H1 (cell line): ENCODE results near the gene PNRC2. TPM values are rescaled to one million over a fixed set of nuclear protein-coding genes. Genes with fewer than 3 reads are reported as not detected.

ENCODE experiments used
- CTCF ChIA-PET: fragments of 300-600 bp; sonication (Branson Sonifier 250); formaldehyde crosslinking; loops from one replicate; lab custom pipeline; 2021; ENCODE audit not compliant: partially characterized antibody; lab: Charles Lee
- POLR2A ChIA-PET: fragments of 300-600 bp; sonication (Branson Sonifier 250); formaldehyde crosslinking; loops from one replicate; lab custom pipeline; 2021; ENCODE audit warnings: inconsistent platforms; ENCODE audit not compliant: partially characterized antibody; lab: Charles Lee
- DNase-seq, 2 experiments: peaks; one replicate each; pipeline versions ENCODE4 v3.0.0 to v3.0.0-alpha.2; 2010 to 2022; ENCODE audit warnings: low spot score in 2 of 2, low read depth in 1 of 2, mixed read lengths in 1 of 2
- FAIRE-seq: peaks from 2 replicates; lab custom pipeline; 2011; peaks lifted over from hg19 to GRCh38; lab: Jason Lieb, UNC
- H2AFZ ChIP-seq: 2 replicates; pipeline ENCODE4 v1.8.1; 2012; ENCODE audit warnings: low read length, inconsistent platforms
- H2AK5ac ChIP-seq: 2 replicates; pipeline ENCODE4 v1.6.1; 2013; ENCODE audit warnings: low read depth, low read length
- H2BK120ac ChIP-seq: replicated peaks from 2 replicates; pipeline ENCODE3; 2013; ENCODE audit warnings: low read depth, low read length, inconsistent platforms
- H2BK12ac ChIP-seq: 2 replicates; pipeline ENCODE4 v1.6.1; 2013; ENCODE audit warnings: low read depth, low read length
- H2BK15ac ChIP-seq: 2 replicates; pipeline ENCODE4 v1.6.1; 2013; ENCODE audit warnings: low read length
- H2BK20ac ChIP-seq: 2 replicates; pipeline ENCODE4 v1.6.1; 2013; ENCODE audit warnings: low read length
- H2BK5ac ChIP-seq: 2 replicates; pipeline ENCODE4 v1.6.1; 2013; ENCODE audit warnings: low read depth, low read length
- H3K14ac ChIP-seq: 2 replicates; pipeline ENCODE4 v1.6.1; 2013; ENCODE audit warnings: inconsistent platforms; ENCODE audit not compliant: insufficient read length
- H3K18ac ChIP-seq: 2 replicates; pipeline ENCODE4 v1.6.1; 2013; ENCODE audit warnings: low read length; ENCODE audit errors: extremely low read depth
- H3K23ac ChIP-seq: 2 replicates; pipeline ENCODE4 v1.6.1; 2013; ENCODE audit warnings: inconsistent platforms; ENCODE audit not compliant: insufficient read length
- H3K23me2 ChIP-seq: 2 replicates; pipeline ENCODE4 v1.6.1; 2013; ENCODE audit warnings: low read depth, low read length
- H3K27ac ChIP-seq: 2 replicates; pipeline ENCODE4 v1.6.1; 2011; ENCODE audit warnings: low read depth, low read length, inconsistent platforms
- H3K27me3 ChIP-seq, 4 experiments: replicated peaks in 1 of 4; 1 replicate in 1 of 4; 2 replicates in 3 of 4; pipeline versions ENCODE4 v1.6.1 to v1.8.1; 2011 to 2013; ENCODE audit warnings: low read length in 3 of 4, mild to moderate bottlenecking in 3 of 4, inconsistent platforms in 2 of 4, mixed read lengths in 2 of 4, moderate library complexity in 1 of 4; ENCODE audit not compliant: control insufficient read depth in 3 of 4, insufficient read depth in 3 of 4; ENCODE audit errors: extremely low read depth in 1 of 4
- H3K36me3 ChIP-seq, 4 experiments: 2 replicates each; pipeline versions ENCODE4 v1.6.1 to v1.8.1; 2011 to 2013; ENCODE audit warnings: mild to moderate bottlenecking in 4 of 4, low read length in 3 of 4, moderate library complexity in 2 of 4, control low read depth in 1 of 4, inconsistent platforms in 1 of 4; ENCODE audit not compliant: insufficient read depth in 4 of 4, control insufficient read depth in 2 of 4
- H3K4ac ChIP-seq: replicated peaks from 2 replicates; pipeline ENCODE3; 2013; ENCODE audit warnings: low read length, low read depth, mixed read lengths, inconsistent platforms; ENCODE audit not compliant: insufficient read length
- H3K4me1 ChIP-seq, 4 experiments: replicated peaks in 1 of 4; 1 replicate in 1 of 4; 2 replicates in 3 of 4; pipeline versions ENCODE4 v1.6.1 to v1.8.1; 2011 to 2013; ENCODE audit warnings: low read length in 3 of 4, inconsistent platforms in 2 of 4, mixed read lengths in 1 of 4; ENCODE audit not compliant: insufficient read depth in 4 of 4, control insufficient read depth in 3 of 4
- H3K4me2 ChIP-seq, 2 experiments: 2 replicates each; pipeline versions ENCODE4 v1.6.1 to v1.8.1; 2011 to 2013; ENCODE audit warnings: low read depth in 2 of 2, low read length in 2 of 2, control low read depth in 1 of 2, inconsistent platforms in 1 of 2, mild to moderate bottlenecking in 1 of 2; ENCODE audit not compliant: insufficient read depth in 1 of 2
- H3K4me3 ChIP-seq, 4 experiments: fragments of 200-600, 300-600 bp in 1 of 4; sonication (generic), shearing (Covaris generic), sonication (Bioruptor Twin) in 1 of 4; 2 replicates each; pipeline versions ENCODE4 v1.5.1 to v1.8.1; 2011 to 2016; ENCODE audit warnings: low read length in 4 of 4, low read depth in 3 of 4, control low read depth in 2 of 4, inconsistent platforms in 2 of 4, mild to moderate bottlenecking in 2 of 4, mixed read lengths in 1 of 4, moderate library complexity in 1 of 4; ENCODE audit not compliant: insufficient read depth in 2 of 4; ENCODE audit errors: extremely low read depth in 1 of 4
- H3K56ac ChIP-seq: replicated peaks from 2 replicates; pipeline ENCODE3; 2013; ENCODE audit warnings: low read depth, mild to moderate bottlenecking, mixed read lengths, low read length, inconsistent platforms; ENCODE audit not compliant: insufficient read length
- H3K79me1 ChIP-seq: 2 replicates; pipeline ENCODE4 v1.6.1; 2013; ENCODE audit warnings: low read depth, low read length, control low read depth
- H3K79me2 ChIP-seq, 2 experiments: 2 replicates each; pipeline versions ENCODE4 v1.6.1 to v1.8.1; 2012 to 2013; ENCODE audit warnings: low read length in 2 of 2, mild to moderate bottlenecking in 2 of 2, inconsistent platforms in 1 of 2; ENCODE audit not compliant: insufficient read depth in 2 of 2, control insufficient read depth in 1 of 2
- H3K9ac ChIP-seq, 4 experiments: replicated peaks in 1 of 4; 1 replicate in 1 of 4; 2 replicates in 3 of 4; pipeline versions ENCODE4 v1.6.1 to v1.8.1; 2011 to 2013; ENCODE audit warnings: low read depth in 3 of 4, low read length in 3 of 4, control low read depth in 2 of 4, mild to moderate bottlenecking in 2 of 4, moderate library complexity in 2 of 4, inconsistent platforms in 1 of 4; ENCODE audit errors: extremely low read depth in 1 of 4
- H3K9me3 ChIP-seq, 2 experiments: 2 replicates each; pipeline versions ENCODE4 v1.6.1 to v1.8.1; 2012 to 2013; ENCODE audit warnings: mild to moderate bottlenecking in 2 of 2, moderate library complexity in 2 of 2, control low read depth in 1 of 2, inconsistent platforms in 1 of 2, low read depth in 1 of 2, low read length in 1 of 2, mixed read lengths in 1 of 2; ENCODE audit not compliant: insufficient read depth in 2 of 2
- H4K20me1 ChIP-seq, 2 experiments: replicated peaks in 1 of 2; 2 replicates each; pipeline versions ENCODE3 to v1.8.1; 2011 to 2013; ENCODE audit warnings: inconsistent platforms in 2 of 2, low read length in 2 of 2, mild to moderate bottlenecking in 1 of 2; ENCODE audit not compliant: insufficient read depth in 2 of 2, control insufficient read depth in 1 of 2
- H4K5ac ChIP-seq: 2 replicates; pipeline ENCODE4 v1.6.1; 2013; ENCODE audit warnings: low read length, low read depth, mixed read lengths, inconsistent platforms; ENCODE audit not compliant: insufficient read length
- H4K8ac ChIP-seq: 2 replicates; pipeline ENCODE4 v1.8.0; 2013; ENCODE audit warnings: mild to moderate bottlenecking, moderate library complexity, low read length, inconsistent platforms; ENCODE audit not compliant: insufficient read depth; ENCODE audit errors: extremely low read depth
- H4K91ac ChIP-seq: replicated peaks from 2 replicates; pipeline ENCODE3; 2013; ENCODE audit warnings: low read length, mixed read lengths, inconsistent platforms; ENCODE audit not compliant: insufficient read length
- POLR2A ChIP-seq, 2 experiments: IDR thresholded peaks; 1 replicate in 1 of 2; 2 replicates in 1 of 2; pipeline ENCODE4 v1.6.1; 2011; ENCODE audit warnings: low read depth in 2 of 2, low read length in 2 of 2, mild to moderate bottlenecking in 2 of 2; ENCODE audit errors: control extremely low read depth in 1 of 2
- TAF7 ChIP-seq: optimal IDR thresholded peaks from 2 replicates; pipeline ENCODE3; 2011; ENCODE audit warnings: low read depth, mild to moderate bottlenecking, inconsistent platforms, low read length, moderate library complexity, borderline replicate concordance
- polyA plus RNA-seq, 7 experiments: library from polyadenylated mRNA; depleted of rRNA in 3 of 7; stranded (reverse) in 5 of 7; unstranded in 2 of 7; fragments of >200 nt in 5 of 7; fragments of 200-250 nt in 2 of 7; gene quantifications; 1 replicate in 5 of 7; 2 replicates in 1 of 7; 4 replicates in 1 of 7; pipeline versions ENCODE4 v1.2.1 to v1.2.3, GENCODE V29; 2011 to 2013; ENCODE audit warnings: missing spikeins in 2 of 7, mixed read lengths in 2 of 7
- total RNA-seq: library from RNA; stranded (reverse); fragmentation: NEBNext Ultra II Directional; extraction: Animal tissue kit (Norgen Biotek cat#: 25700); gene quantifications from 2 replicates; pipeline ENCODE4 v1.2.1, GENCODE V29; 2021

The PNRC2 gene
- total and polyA plus RNA-seq, 2 of the 8 experiments (the other 6 are each of a cell fraction or from before 2014, with no cell fraction given) = 57.5 to 147 TPM

DNA sequence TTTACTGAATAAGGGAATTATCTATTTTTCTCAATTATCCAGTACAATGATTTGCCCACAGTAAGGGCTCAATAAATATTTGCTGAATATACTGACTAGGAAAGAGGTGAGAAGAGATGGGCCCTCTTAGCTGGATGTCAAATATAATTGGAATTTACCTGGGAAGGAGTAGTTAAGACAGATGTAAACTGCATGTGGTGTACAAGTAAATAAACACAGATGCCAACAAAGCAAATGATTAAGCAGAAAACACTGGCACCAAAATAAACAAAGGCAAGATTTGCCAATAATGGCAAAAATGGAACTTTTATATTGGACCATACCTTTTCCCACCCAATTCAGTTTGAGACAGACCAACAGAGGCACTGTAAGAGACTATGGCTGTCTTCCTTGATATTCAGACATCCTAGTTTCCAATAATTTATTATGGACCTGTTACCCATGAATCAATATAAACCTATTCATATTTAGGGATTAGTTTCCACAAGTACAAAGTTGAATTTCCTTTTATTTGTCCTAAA is 7.4 kb downstream of the PNRC2 start:
- H4K91ac ChIP-seq = no peak overlapping the region
- no peak overlapping the region for H3K23ac ChIP-seq
- H3K56ac ChIP-seq = no peak overlapping the region
- H3K18ac ChIP-seq = no peak overlapping the region
- no peak overlapping the region for H2AK5ac ChIP-seq
- no peak overlapping the region for H3K4ac ChIP-seq
- H2BK12ac ChIP-seq = no peak overlapping the region
- H3K4me2 ChIP-seq = no peak overlapping the region
- H3K27me3 ChIP-seq = no peaks in the 10 kb centered on the region
- TF ChIP-seq POLR2A (IDR thresholded peaks at IDR 0.05; ENCODE audit: control extremely low read depth in 1 of 2, low read depth in 2 of 2, low read length in 2 of 2) = peak in 1 of 2 experiments; percentile 25; a peak in 1 of 3 replicates
- no peak for TF ChIP-seq TAF7
- H3K79me2 ChIP-seq = peaks cover 0 to 32% of the 10 kb centered on the region in 2 experiments; a peak in 2 of 4 replicates
- no peaks in the 10 kb centered on the region for H3K23me2 ChIP-seq
- POLR2A ChIA-PET = interaction anchor here (0.6 to 16.6 kb wide), 5 partner anchors 10 to 48 kb away, joined by 3 to 267 read pairs (median 7); partner anchors contain the start of gene SRSF10
- no peaks in the 10 kb centered on the region for H3K9me3 ChIP-seq
- no peak overlapping the region for H2AFZ ChIP-seq
- H2BK5ac ChIP-seq = no peak overlapping the region
- no peak overlapping the region for H3K4me3 ChIP-seq
- no peak overlapping the region for H2BK15ac ChIP-seq
- no peak overlapping the region for H2BK120ac ChIP-seq
- H4K8ac ChIP-seq = no peak overlapping the region
- no peak for FAIRE-seq
- no peaks in the 10 kb centered on the region; the same call in 1 of the 2 replicates for H3K79me1 ChIP-seq
- no peak overlapping the region for H2BK20ac ChIP-seq
- H3K36me3 ChIP-seq = peaks cover 3 to 82% (median 37%) of the 10 kb centered on the region in 4 experiments; a peak in 7 of 8 replicates
- no peak overlapping the region for H3K27ac ChIP-seq
- CTCF ChIA-PET = interaction anchor here (0.8 kb wide), 1 partner anchor 274 kb away, joined by 3 read pairs; no protein-coding TSS in a partner anchor
- no peak overlapping the region for H3K14ac ChIP-seq
- H3K9ac ChIP-seq = no peak overlapping the region
- no peak for DNase-seq
- H4K5ac ChIP-seq = no peak overlapping the region
- H3K4me1 ChIP-seq = no peaks in the 10 kb centered on the region
- H4K20me1 ChIP-seq = peaks cover 0 to 10% of the 10 kb centered on the region in 2 experiments
